Esophagus squamous epithelium (tissue), 5 donors: ENCODE measurements around the gene SLC25A11. TPM values are rescaled to one million over a fixed set of nuclear protein-coding genes. Genes with fewer than 3 reads are reported as not detected.

ENCODE experiments used
- DNase-seq: peaks from one replicate; lab custom pipeline; 2025; lab: John Stamatoyannopoulos, UW
- H3K27ac ChIP-seq, 4 donors: fragments of 200-600 bp; sonication (generic); one replicate each; pipeline ENCODE4 v1.5.1; 2016 to 2019; ENCODE audit warnings: mild to moderate bottlenecking in 1 of 4
- H3K27me3 ChIP-seq, 4 donors: fragments of 200-600 bp; sonication (generic); 1 replicate in 3 of 4; 2 replicates in 1 of 4; pipeline versions ENCODE4 v1.5.1 to v1.6.0; 2017 to 2021; ENCODE audit warnings: antibody characterized with exemption in 1 of 4
- H3K36me3 ChIP-seq, 3 donors: fragments of 200-600 bp; sonication (generic); one replicate each; pipeline ENCODE4 v1.5.1; 2016 to 2019
- H3K4me1 ChIP-seq, 3 donors: fragments of 200-600 bp; sonication (generic); one replicate each; pipeline ENCODE4 v1.5.1; 2017 to 2019
- H3K4me3 ChIP-seq, 4 donors: fragments of 200-600 bp; sonication (generic); 1 replicate in 3 of 4; 2 replicates in 1 of 4; pipeline ENCODE4 v1.5.1; 2016 to 2019; ENCODE audit warnings: mild to moderate bottlenecking in 2 of 4, moderate library complexity in 1 of 4
- H3K9me3 ChIP-seq, 3 donors: fragments of 200-600 bp; sonication (generic); one replicate each; pipeline ENCODE4 v1.5.1; 2016 to 2019
- CTCF ChIP-seq, 6 experiments: fragments of 450-650 bp in 4 of 6; fragments of 200-600 bp in 2 of 6; sonication (generic) in 2 of 6; IDR thresholded peaks; one replicate each; pipeline ENCODE4 v1.5.1; 2016 to 2019; ENCODE audit warnings: antibody characterized with exemption in 6 of 6, mild to moderate bottlenecking in 4 of 6, moderate library complexity in 4 of 6
- POLR2A ChIP-seq, 4 donors: fragments of 450-650 bp; IDR thresholded peaks; one replicate each; pipeline ENCODE4 v1.6.1; 2017; ENCODE audit warnings: antibody characterized with exemption in 4 of 4, mild to moderate bottlenecking in 4 of 4, moderate library complexity in 3 of 4
- WGBS, 2 donors: methylation state at CpG; one replicate each; pipeline ENCODE4 v1.1.5; 2018; 5-methylcytosine and 5-hydroxymethylcytosine counted together
- intact Hi-C: fragments of 100-400 bp; cut with DNase I; formaldehyde crosslinking; loops from one replicate; pipeline ENCODE4 v1.15.0; 2022
- total RNA-seq, 4 donors: library from RNA; depleted of rRNA; stranded (reverse); fragments of >200 nt; gene quantifications; one replicate each; pipeline ENCODE4 v1.1.0, GENCODE V29; 2016
- donor health status: DM: yes; HTN: yes; CAD: no.

Gene SLC25A11
- total RNA-seq, 4 donors from 2014 or later, result 29.3 to 54.2 (median 42.2) TPM

- DNase-seq, result no peak
- H3K9me3 ChIP-seq, result no peaks in the 10 kb centered on the region
- peaks cover 21 to 41% (median 25%) of the 10 kb centered on the region in 3 donors for H3K4me1 ChIP-seq
- H3K27me3 ChIP-seq, result no peaks in the 10 kb centered on the region
- WGBS, 2 donors, result 79 to 87% methylated on average over 13 of the region's 16 CpGs
- peak overlapping the region; percentile 3 to 99 (median 98) for H3K27ac ChIP-seq
- no peak for TF ChIP-seq CTCF (IDR thresholded peaks at IDR 0.05)
- no peak for TF ChIP-seq POLR2A (IDR thresholded peaks at IDR 0.05)
- intact Hi-C loops, result no loop called here
- H3K4me3 ChIP-seq, result peak overlapping the region in 1 of 4 donors; percentile 84
- peaks cover 10 to 52% (median 26%) of the 10 kb centered on the region in 3 donors for H3K36me3 ChIP-seq
These were observed 29.8 kb upstream of the SLC25A11 start for GRCh38 chr17:4969551-4970173.

GRCh38 chr17:4969047-4969550, 29.3 kb upstream of the SLC25A11 start:
- DNase-seq, result no peak
- TF ChIP-seq CTCF (IDR thresholded peaks at IDR 0.05) (no peak), POLR2A (IDR thresholded peaks at IDR 0.05) (no peak)
- intact Hi-C loops, result no loop called here
- Histone ChIP-seq H3K4me1 (peaks cover 21 to 41% (median 25%) of the 10 kb centered on the region in 3 donors), H3K36me3 (peaks cover 7 to 47% (median 23%) of the 10 kb centered on the region in 3 donors), H3K9me3 (no peaks in the 10 kb centered on the region), H3K27me3 (no peaks in the 10 kb centered on the region), H3K27ac (peak overlapping the region; percentile 83 to 99 (median 98)), H3K4me3 (peak overlapping the region in 3 of 4 donors; percentile 69 to 84 (median 73))
- 71 to 78% methylated on average over 8 to 12 of the region's 15 CpGs for WGBS, 2 donors

DNA sequence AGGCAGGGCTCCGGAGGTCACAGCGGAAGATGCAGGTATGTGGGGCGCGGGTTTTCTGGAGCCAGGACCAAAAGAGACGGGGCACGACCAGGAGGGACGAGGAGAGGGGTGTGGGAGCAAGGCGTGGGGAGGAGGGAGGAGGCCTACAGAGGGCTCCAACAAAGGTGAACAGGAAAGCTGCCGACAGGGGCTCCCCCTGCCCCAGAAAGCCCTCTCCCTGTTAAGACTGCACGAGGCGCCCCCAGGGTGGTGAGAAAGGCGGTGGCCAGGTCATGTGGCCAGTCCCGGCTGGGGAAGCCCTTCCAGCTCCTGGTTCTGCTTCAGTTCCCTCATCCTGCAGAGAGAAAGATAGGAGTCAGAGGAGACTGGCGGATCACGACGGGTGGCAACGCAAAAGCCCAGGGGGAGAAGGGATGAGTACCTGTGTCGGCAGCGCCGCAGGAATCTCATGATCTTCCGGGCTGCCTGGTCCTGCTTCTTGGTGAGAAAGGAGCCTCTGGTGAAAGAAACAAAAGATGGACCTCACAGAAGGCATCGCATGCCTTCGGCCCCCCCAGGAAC, 28.7 kb upstream of the SLC25A11 start:
- no peak for DNase-seq
- Histone ChIP-seq H3K4me1 (peaks cover 21 to 41% (median 25%) of the 10 kb centered on the region in 3 donors), H3K27ac (peak overlapping the region; percentile 83 to 99 (median 98)), H3K36me3 (peaks cover 5 to 41% (median 17%) of the 10 kb centered on the region in 3 donors), H3K4me3 (peak overlapping the region; percentile 37 to 84 (median 71)), H3K9me3 (no peaks in the 10 kb centered on the region), H3K27me3 (no peaks in the 10 kb centered on the region)
- intact Hi-C loops, result no loop called here
- TF ChIP-seq CTCF (IDR thresholded peaks at IDR 0.05) (no peak), POLR2A (IDR thresholded peaks at IDR 0.05) (no peak)
- 19 to 22% methylated on average over 13 to 23 of the region's 23 CpGs for WGBS, 2 donors

- WGBS, 2 donors, result 1 to 2% methylated on average over 20 to 30 of the region's 66 CpGs
- intact Hi-C loops, result no loop called here
- TF ChIP-seq CTCF (IDR thresholded peaks at IDR 0.05), result no peak
- peak in 3 of 4 donors; percentile 9 to 83 (median 44) for TF ChIP-seq POLR2A (IDR thresholded peaks at IDR 0.05)
These were observed 28.0 kb upstream of the SLC25A11 start, which contains the start of gene SPAG7 for GRCh38 chr17:4967539-4968485. Gene SPAG7, minus strand, starts transcription at chr17:4967817. Its CDS starts 13 bp downstream, at chr17:4967804.

More at GRCh38 chr17:4967539-4968485, 28.0 kb upstream of the SLC25A11 start, which contains the start of gene SPAG7:
- Histone ChIP-seq H3K36me3 (peaks cover 5 to 37% (median 11%) of the 10 kb centered on the region in 3 donors), H3K27ac (peak within 1 kb of the TSS; percentile 83 to 99 (median 98)), H3K4me1 (peaks cover 21 to 41% (median 25%) of the 10 kb centered on the region in 3 donors), H3K9me3 (no peaks in the 10 kb centered on the region), H3K4me3 (peak within 1 kb of the TSS; percentile 37 to 84 (median 71)), H3K27me3 (no peaks in the 10 kb centered on the region)
- DNase-seq, result peak; percentile 88
